HG03378 (cell line): ENCODE measurements around the gene AKAP17A.
A peak's percentile ranks its signal among the peaks of the same experiment; 100 is the strongest.

Source experiments
- ATAC-seq: cut with Tn5 transposase; IDR thresholded peaks from one replicate; pipeline ENCODE4 v1.9.1; 2021; ENCODE audit warnings: mild to moderate bottlenecking, moderate library complexity; ENCODE audit not compliant: unreplicated experiment

Gene AKAP17A

DNA sequence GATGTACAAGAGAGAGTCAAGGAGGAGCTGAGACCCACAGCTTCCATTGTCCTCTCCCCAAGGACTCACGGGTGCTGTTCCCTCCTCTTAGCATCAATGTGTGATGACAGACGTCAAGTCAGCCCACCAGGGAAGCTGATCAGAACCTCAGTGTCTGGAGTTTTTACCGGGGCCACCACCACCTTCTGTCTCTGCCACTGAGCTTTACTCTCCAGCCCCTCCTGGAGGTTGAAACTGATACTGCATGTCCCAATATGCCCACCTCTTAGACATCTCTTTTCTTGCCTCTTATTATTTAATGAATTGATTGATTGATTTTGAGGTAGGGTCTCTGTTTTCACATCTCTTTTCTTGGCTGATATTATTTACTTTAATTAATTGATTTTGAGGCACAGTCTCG, 10.3 kb upstream of the AKAP17A start:
- ATAC-seq = peak; percentile 46

DNA sequence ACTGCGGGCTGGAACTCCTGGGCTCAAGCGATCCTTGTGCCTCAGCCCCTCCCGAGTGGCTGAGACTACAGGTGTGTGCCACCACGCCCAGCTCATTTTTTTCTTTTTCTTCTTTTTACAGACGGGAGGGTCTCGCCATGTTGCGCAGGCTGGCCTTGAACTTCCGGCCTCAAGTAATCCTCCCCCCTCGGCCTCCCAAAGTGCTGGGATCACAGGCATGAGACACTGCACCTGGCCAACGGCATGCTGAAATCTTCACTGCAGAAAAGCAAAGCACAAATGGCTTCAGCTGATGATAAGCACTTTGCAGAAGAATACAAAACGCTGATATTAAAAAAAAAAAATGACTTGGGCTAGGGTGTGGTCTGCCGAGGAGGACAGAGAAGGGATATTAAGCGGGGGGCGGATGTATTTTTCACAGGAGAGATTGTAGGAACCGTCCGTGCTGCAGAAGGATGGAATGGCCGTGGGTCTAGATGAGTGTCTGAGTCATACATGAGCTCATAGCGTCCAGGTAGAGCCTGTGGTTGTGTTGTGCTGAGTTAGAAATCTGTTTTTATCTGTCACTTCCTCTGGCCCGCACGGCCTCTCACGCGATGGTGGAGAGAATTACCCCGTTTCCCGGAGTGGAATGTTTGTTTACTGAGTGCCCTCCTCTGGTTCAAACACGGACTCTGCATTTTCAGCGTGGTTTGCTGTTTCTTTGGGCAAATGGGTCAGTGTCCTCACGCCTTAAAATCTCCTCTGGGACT, 8.5 kb upstream of the AKAP17A start:
- ATAC-seq = peak; percentile 82

DNA sequence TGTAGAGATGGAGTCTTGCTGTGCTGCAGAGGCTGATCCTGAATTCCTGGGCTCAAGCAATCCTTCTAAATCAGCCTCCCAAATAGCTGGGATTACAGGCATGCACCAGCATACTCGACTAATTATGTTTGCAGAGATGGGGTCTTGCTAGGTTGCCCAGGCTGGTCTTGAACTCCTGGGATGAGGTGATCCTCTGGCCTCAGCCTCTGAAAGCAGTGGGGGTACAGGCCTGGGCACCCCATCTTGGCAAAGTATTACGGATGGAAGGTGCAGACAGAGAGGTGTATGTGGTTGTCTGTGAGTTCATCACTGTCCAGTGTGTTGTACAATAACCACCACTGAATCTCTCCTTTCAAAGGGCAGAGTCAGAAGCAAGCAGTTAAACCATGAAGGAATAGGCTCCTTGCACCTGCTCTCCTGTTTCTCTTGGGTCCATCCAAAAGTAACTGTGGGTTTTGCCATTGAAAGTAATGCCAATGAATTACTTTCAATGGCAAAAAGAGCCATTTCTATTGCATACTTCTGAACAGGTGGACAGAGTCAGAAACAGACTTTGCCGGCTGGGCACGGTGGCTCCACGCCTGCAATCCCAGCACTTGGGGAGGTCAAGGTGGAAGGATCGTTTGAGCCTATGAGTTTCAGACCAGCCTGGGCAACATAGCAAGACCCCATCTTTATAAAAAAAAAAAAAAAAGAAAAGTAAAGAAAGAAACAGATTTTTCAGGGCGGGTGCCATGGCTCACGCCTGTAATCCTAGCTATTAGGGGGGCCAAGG, 7.0 kb upstream of the AKAP17A start:
- ATAC-seq = no peak

DNA sequence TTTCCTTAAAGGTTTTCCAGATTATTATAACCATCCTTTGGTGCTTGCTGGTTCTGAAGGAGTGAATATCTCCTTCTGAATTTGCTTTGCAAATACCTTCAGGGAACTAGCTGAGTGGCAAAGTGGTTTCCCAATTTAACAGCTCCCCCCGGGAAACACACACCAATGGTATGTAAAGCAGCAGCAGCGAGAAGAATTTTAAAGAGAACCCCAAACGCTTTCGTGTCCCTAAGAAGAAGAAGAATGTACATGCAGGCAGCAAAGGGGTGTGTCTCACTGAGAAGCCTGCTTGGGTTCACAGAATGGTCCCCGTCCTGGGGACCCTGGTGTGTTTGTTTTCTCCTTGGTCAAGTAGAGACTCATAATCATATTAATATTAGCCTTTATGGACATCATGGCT, 4.2 kb upstream of the AKAP17A start:
- ATAC-seq = no peak

DNA sequence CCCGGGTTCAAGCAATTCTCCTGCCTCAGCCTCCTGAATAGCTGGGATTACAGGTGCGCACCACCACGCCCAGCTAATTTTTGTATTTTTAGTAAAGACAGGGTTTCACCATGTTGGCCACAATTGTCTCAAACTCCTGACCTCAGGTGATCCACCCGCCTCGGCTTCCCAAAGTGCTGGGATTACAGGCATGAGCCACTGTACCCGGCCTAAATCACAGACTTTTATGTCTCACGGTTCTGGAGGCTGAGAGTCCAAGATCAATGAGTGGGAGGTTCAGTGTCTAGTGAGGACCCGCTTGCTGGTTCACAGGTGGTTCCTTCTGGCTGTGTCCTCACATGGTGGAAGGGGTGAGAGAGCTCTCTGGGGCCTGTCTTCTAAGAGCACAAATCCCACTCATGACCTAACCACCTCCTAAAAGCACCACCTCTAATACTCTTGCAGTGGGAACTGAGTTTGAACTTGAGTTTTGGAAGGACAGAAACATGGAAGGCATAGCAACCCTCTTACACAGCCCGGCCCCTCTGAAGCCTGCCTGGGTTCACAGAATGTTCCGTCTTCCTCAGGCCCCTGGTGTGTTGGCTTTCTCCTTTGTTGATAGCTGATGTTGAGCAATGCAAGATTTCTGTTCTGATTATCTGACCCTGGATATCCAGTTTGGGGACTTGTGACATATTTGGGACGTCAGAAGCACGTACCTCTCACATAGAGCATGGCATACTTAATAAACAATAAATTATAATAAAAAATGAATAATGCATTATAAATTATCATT, 1.9 kb upstream of the AKAP17A start:
- ATAC-seq = no peak

DNA sequence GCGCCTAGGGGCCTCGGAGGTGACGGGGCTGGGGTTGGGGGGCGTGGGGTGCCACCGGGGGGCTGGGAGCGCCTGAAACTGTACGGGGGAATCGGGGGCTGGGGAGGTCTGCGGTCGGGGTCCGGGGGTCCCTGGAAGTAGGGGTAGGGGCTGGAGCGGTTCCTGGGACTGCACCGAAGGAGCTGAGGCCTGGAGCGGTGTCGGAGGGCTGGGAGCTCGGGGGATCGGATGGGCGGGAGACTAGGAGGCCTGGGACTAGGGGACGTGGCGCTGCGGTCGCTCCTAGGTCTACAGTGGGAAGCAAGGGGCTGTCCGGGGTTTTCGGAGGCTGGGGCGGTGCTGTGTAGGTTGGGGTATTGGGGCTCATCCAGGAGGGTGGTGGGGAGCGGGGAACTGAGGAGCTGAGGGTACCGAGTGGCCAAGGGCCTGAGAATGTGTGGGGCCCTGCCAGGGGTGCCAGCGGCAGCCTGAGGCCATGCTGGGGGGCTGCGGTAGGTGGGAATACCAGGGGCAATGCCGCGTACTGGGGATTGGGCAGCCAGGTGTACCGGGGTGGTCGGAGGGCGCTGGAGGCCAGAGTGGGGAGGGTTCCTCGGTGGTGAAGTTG, 562 bp downstream of the AKAP17A start:
- no peak for ATAC-seq

DNA sequence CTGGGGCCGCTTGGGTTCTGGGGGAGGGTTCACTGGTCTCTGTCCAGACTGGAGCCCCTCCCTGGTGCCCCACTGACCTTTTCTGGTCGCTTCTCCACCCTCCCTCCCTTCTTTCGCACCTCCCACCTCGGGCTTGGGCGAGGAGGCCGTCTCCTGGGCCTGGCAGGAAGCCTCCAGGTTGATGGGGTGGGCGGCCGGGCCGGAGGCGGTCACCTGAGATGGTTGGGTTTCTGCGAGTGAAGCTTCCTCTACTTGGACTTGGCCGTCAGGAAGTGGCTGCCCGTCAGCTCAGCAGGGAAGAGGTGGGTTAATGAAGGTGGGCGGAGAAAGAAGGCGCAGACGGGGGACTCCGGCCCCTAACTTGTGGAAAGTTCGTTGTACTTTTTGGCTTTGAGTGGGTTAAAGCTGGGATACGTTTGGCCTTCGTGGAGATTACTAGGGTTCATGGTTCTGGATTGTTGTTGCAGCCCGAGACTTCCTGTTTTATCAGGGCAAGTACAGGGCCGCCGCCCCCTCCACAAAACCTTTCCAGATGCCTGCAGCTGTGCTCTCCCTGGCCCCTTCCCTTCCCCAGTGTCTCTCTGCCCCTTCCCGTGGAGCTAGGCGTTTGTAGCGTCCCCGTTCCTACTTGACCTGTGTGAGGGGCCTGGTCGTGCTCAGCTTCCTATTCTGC, 1.2 kb downstream of the AKAP17A start:
- peak; percentile 51 for ATAC-seq

DNA sequence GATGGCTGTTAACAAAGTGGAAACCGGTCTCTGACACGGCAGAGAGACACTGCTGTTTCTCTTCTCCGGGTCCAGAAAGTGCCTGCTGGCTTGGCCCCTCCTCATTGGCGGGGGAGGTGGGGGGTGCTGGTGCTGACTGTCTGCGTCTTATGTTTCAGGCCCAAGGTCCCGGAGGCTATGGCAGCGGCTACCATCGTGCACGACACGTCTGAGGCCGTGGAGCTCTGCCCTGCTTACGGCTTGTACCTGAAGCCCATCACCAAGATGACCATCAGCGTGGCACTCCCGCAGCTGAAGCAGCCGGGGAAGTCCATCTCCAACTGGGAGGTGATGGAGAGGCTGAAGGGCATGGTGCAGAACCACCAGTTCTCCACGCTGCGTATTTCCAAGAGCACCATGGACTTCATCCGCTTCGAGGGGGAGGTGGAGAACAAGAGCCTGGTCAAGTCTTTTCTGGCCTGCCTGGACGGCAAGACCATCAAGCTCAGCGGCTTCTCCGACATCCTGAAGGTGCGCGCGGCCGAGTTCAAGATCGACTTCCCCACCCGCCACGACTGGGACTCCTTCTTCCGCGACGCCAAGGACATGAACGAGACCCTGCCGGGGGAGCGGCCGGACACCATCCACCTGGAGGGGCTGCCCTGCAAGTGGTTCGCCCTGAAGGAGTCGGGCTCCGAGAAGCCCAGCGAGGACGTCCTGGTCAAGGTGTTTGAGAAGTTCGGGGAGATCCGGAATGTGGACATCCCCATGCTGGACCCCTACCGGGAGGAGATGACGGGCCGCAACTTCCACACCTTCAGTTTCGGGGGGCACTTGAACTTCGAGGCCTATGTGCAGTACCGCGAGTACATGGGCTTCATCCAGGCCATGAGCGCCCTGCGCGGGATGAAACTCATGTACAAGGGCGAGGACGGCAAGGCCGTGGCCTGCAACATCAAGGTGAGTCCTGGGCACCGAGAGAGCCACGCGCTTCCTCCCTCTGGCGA, 2.2 kb downstream of the AKAP17A start:
- no peak for ATAC-seq

DNA sequence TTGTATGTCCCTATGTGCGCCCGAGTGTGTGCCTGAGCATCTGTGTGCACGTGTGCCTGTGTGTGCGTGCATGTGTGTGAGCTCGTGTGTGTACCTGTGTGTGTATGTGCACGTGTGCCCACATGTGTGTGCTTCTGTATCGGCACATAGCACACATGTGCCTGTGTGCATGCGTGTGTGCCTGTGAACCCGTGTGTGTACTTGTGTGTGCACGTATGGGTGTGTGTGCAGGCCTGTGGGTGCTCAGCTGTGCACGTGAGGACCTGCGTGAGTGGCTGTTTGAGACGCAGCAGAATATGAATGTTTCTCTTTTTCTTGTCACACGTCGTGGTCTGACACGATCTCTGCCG, 4.3 kb downstream of the AKAP17A start:
- ATAC-seq = no peak

DNA sequence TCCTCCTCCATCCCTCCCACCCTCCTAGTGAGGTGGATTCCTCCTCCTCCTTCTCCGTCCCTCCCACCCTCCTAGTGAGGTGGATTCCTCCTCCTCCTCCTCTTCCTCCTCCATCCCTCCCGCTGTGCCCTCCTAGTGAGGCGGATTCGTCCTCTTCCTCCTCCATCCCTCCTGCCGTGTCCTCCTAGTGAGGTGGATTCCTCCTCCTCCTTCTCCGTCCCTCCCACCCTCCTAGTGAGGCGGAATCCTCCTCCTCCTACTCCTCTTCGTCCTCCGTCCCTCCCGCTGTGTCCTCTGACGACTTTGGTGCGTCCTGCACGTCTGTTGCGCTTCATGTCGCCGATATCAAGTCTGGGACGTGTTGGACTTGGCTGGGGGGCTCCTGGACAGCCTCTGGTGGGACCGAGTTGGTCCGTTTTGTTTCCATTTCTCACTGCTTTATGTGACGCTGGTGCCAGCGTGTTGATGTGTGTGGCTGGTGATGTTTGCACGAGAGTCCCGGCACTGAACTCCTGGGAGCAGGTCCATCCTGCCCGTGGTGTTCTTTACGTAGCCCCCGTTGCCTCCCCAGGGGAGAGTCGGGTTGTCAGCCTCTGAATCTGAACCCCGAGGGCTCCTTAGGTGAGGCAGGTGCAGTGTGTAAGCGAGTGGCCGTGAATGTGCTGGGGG, 5.4 kb downstream of the AKAP17A start:
- ATAC-seq = no peak

DNA sequence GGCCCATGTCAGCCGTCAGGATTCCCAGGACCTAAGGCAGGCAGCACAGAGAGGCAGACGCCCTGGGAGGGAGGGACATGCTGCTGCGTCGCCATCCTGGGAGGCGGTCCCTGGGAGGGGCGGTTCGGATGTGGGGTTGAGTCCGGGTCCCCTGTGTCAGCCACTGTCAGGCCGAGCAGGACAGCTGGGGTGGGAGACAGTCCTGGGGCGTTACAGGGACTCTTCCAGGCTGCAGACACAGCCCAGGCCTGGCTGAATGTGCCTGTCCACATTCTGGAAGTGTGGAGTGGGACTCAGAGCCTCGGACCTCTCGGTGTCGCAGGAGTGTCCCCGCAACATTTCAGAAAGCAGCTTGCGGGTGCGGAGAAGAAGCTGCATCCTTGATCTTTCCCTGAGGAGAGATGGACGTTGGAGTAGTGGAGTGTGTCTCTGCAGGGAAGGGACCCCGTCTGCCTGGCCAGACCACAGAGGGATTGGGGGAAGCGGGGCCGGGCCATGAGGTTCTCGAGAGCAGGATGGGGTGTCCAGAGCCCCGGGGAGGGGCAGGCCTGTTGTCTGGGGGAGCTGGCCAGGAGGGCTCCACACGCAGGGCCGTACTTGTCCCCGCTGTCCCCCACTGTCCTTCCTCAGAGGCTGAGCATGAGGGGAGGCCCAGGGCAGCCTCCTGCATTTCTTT, 6.1 kb downstream of the AKAP17A start:
- no peak for ATAC-seq

DNA sequence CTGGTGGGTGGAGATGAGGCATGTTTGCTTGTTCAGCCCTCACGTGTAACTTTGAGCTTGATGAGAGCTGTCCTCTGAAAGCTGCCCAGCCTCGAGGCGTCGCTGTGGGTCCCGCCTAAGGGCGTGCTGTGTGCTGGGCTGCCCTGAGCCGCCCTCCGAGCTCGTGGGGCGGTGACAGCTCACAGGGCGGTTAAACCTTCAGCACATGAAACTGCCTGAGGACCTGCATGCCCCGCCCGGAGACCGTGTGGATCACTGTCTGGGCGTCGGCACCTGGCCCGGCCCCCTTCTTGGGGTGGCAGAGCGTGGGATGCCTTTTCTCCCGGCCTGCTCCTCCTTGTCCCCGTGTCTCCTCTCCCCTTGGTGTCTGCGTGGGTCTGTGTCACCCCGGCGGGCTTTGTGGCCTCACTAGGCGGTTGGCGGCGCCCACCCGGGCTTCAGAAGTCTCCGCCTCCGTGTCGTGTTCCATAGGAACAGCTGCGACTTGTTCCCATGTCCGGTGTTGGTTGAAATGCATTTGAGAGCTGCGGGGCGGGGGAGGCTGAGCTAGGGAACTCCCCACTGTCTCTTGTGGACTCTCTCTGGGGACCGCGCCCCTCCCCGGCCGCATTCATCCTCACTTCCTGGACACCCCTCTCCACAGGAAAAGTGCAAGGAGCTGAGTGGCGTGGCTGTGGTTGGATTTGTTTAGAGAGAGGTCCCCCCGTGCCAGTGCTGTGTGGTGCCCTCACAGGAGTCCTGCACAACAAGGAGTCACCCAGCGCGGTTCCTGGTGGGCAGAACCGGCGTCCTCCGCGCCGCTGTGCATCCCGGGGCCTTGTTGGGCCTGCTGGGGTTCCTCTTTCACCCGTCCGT, 6.8 kb downstream of the AKAP17A start:
- no peak for ATAC-seq

DNA sequence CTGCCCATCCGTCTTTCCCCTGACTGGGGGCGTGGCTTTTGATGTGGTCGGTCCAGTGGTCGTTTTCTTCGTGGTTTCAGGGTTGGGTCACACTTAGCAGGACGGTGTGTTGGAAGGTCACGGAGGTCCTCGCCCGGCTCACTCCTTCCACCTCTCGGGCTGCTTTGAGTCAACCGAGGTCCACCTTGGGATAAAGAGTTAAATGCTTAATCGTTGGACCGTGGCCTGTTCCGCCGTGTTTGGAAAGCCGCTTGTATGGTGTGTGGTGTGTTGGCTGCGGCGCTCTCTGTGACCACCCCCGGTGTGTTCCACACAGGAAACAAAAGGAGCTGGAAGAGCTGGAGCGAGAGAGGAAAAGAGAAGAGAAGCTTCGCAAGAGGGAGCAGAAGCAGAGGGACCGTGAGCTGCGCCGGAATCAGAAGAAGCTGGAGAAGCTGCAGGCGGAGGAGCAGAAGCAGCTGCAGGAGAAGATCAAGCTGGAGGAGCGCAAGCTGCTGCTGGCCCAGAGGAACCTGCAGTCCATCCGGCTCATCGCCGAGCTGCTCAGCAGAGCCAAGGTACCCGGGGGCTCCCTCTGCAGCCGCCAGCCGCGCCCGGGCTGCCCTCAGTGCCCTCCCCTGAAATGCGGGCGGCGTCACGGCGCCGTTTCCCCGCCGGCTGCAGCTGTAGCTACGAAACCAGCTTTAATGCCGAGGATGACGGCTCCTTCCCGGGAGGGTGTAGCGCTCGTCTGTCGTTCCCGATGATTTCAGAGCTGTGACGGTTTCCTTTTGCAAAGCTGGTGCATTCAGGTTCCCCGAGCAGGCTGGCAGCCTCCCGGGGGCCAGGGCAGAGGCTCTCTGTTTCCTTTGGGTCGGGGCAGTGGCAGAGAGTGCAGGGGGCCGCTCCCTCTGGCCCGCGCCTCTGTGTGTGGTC, 7.7 kb downstream of the AKAP17A start:
- no peak for ATAC-seq

DNA sequence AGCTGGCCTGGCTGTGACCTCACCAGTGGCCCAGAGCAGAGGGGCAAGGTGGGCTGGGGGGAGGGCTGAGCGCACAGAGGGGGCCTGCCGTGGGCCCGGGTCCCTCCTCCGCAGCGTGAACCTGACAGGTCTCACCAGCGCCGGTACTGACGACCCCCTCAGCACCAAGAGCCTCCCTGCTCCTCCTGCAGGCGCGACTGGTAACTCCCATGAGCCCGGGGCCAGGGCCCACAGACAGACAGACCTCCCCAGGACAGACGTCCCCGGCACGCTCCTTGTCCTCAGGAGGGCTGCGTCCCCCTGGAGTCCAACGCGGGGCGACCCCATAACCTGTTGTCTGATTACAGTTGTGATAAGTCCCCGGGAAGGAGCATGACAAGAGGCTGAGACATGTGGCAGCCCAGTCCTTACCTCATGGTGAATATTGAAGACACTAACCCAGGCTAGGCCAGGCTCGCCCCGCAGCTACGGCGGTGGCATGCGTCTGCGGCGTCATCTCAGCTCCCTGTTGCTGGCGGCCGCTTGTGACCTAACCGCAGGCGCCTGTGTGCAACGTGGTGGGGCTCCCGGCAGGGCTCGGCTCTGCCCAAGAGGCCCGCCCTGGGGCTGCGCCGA, 8.5 kb downstream of the AKAP17A start:
- no peak for ATAC-seq

DNA sequence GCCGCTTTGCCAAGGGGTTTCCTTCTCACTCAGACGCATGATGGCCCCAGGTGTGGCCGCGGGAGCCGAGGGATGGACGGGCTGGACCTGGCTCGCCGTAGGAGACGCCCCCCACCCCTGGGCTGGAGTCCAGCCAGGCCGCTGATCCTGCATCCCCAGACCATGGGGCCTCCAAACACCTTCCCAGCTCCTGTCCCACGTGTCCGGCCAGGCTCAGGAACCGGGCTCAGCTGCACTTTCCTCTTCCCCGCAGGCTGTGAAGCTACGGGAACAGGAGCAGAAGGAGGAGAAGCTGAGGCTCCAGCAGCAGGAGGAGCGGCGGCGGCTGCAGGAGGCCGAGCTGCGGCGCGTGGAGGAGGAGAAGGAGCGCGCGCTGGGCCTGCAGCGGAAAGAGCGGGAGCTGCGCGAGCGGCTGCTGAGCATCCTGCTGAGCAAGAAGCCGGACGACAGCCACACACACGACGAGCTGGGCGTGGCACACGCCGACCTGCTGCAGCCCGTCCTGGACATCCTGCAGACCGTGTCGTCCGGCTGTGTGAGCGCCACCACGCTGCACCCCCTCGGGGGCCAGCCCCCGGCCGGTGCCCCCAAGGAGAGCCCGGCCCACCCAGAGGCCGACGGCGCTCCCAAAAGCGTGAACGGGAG, 9.1 kb downstream of the AKAP17A start:
- no peak for ATAC-seq
